H54 (cell line): Measurements from ENCODE around the gene PPP6R3.
"Not testable (repeated sequence)": the region's sequence is repeated elsewhere in the genome, so short reads cannot be mapped to it uniquely, and the experiment has no call there.

Source experiments
- DNase-seq: peaks from one replicate; pipeline ENCODE4 v3.0.0; 2011; ENCODE audit warnings: low spot score, mixed read lengths; ENCODE audit not compliant: insufficient read length
- FAIRE-seq: peaks from 3 replicates; lab custom pipeline; 2011; peaks lifted over from hg19 to GRCh38; lab: Jason Lieb, UNC
- POLR2A ChIP-seq: IDR thresholded peaks from 2 replicates; pipeline ENCODE4 v1.6.1; 2011; ENCODE audit warnings: low read depth, mild to moderate bottlenecking, low read length

The PPP6R3 gene

GRCh38 chr11:68473693-68474092 is 13.1 kb downstream of the PPP6R3 start:
- no peak for DNase-seq
- no peak for TF ChIP-seq POLR2A
- no peak for FAIRE-seq

DNA sequence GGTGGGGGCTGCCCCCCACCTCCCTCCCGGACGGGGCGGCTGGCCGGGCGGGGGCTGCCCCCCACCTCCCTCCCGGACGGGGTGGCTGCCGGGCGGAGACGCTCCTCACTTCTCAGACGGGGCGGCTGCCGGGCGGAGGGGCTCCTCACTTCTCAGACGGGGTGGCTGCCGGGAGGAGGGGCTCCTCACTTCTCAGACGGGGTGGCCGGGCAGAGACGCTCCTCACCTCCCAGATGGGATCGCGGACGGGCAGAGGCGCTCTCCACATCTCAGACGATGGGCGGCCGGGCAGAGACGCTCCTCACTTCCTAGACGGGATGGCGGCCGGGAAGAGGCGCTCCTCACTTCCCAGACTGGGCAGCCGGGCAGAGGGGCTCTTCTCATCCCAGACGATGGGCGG is 15.1 kb downstream of the PPP6R3 start:
- DNase-seq, FAIRE-seq: not testable (repeated sequence)

GRCh38 chr11:68479390-68479789 is 18.8 kb downstream of the PPP6R3 start:
- DNase-seq (no peak), FAIRE-seq (no peak)
- no peak for TF ChIP-seq POLR2A

DNA sequence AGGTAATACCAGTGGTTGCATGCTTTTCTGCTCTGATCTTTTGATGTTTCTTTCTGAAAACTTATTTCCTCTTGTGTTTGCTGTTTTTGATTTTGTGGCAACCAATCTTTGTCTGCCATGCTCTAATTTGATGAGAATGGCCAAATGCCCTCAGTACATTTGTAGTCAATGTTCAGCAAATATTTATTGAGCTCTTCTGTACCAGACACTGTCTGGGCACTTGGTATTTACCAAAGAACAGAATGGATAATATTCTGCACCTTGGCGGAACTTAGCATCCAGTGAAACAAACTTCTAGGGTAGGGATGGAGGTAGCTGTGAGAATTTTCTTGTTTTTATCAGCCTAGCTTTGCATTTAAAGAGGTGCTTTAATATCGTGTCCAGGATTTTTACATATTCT is 19.6 kb downstream of the PPP6R3 start:
- FAIRE-seq (no peak), DNase-seq (no peak)
- TF ChIP-seq POLR2A, result no peak

DNA sequence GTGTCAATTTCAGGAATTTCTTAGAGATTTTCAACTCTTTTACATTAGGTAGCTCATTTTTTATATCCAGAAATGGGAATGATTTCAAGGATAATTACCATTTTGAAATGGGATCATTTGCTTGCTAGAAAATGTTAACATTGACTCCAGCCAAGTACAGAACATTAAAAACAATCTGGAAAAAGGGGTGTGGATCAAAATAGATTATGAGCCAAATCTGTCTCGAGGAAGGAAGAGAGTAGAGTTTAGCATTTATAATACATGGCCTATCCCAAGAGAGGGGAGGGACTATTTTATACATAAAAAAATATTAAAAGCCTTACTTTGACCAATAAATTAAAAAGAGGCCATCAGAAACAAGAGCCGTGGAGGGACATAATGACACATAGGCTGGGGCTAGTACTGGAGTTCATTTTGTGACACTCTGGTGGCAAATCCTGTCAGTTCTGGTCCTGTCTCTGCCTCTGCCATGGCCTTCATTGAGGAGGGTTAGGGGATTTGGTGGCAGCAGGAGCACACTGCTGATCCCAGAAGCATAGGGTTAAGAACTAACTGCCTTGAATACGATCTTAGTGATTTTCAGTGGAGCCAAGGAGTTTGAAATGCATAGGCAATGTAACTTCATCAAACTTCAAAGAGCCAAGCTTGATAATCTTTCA is 20.4 kb downstream of the PPP6R3 start:
- TF ChIP-seq POLR2A, result no peak
- FAIRE-seq, result no peak
- DNase-seq, result no peak

- no peak for TF ChIP-seq POLR2A
- DNase-seq, result no peak
- FAIRE-seq, result no peak
These were observed 21.2 kb downstream of the PPP6R3 start for GRCh38 chr11:68481579-68482240.

DNA sequence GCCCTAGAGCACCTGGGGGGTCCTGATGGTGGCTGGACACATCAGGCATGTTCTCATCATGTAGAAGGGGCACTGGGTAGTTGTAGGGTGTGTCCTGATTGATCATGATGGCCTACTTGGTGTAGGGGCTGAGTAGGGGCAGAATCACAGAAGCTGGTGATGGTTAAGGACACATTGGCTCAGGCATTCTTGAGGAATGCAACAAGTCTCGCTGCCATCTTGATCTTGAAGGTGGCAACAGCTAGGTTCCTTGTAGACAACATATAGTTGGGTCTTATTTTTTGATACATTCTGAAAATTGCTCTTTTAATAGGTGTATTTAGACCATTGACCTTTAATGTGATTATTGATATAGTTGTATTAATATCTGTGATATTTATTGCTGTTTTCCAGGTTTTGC is 28.1 kb downstream of the PPP6R3 start:
- no peak for FAIRE-seq
- DNase-seq, result no peak
- TF ChIP-seq POLR2A, result no peak

GRCh38 chr11:68495220-68495729 is 34.7 kb downstream of the PPP6R3 start:
- DNase-seq (no peak), FAIRE-seq (no peak)
- TF ChIP-seq POLR2A, result no peak

GRCh38 chr11:68495872-68496271 is 35.3 kb downstream of the PPP6R3 start:
- TF ChIP-seq POLR2A, result no peak
- DNase-seq (no peak), FAIRE-seq (no peak)

GRCh38 chr11:68497761-68498160 is 37.2 kb downstream of the PPP6R3 start:
- FAIRE-seq, result no peak
- DNase-seq, result no peak
- no peak for TF ChIP-seq POLR2A

GRCh38 chr11:68498321-68498720 is 37.8 kb downstream of the PPP6R3 start:
- no peak for DNase-seq

GRCh38 chr11:68498903-68499883 is 38.6 kb downstream of the PPP6R3 start:
- TF ChIP-seq POLR2A, result no peak
- DNase-seq (no peak), FAIRE-seq (no peak)

More at GRCh38 chr11:68498321-68498720, 37.8 kb downstream of the PPP6R3 start:
- no peak for FAIRE-seq
- no peak for TF ChIP-seq POLR2A

GRCh38 chr11:68500206-68500605 is 39.7 kb downstream of the PPP6R3 start:
- no peak for FAIRE-seq
- TF ChIP-seq POLR2A, result no peak
- DNase-seq, result no peak

GRCh38 chr11:68501813-68502212 is 41.3 kb downstream of the PPP6R3 start:
- no peak for TF ChIP-seq POLR2A
- FAIRE-seq (no peak), DNase-seq (no peak)
